ENCODE measurements around the gene MUC2.

MUC2 gene

GRCh38 chr11:1048375-1049070 is 26.2 kb upstream of the MUC2 start:
- Histone ChIP-seq H3K27me3 (ENCODE audit: insufficient read depth, low read length) (no peaks in the 10 kb centered on the region), H3K9me3 (ENCODE audit: insufficient read depth, low read depth, low read length) (no peaks in the 10 kb centered on the region; the same call in 1 of the 2 replicates), H3K36me3 (ENCODE audit: insufficient read depth, low read depth, low read length) (no peaks in the 10 kb centered on the region), H3K4me3 (ENCODE audit: low read length) (no peak overlapping the region), H3K4me1 (ENCODE audit: insufficient read depth, low read length) (no peaks in the 10 kb centered on the region), H3K9ac (ENCODE audit: low read depth, low read length) (no peak overlapping the region), H3K27ac (ENCODE audit: low read length) (no peak overlapping the region)

GRCh38 chr11:1049071-1049405 is 25.6 kb upstream of the MUC2 start:
- Histone ChIP-seq H3K9ac (ENCODE audit: low read depth, low read length) (no peak overlapping the region), H3K27ac (ENCODE audit: low read length) (no peak overlapping the region), H3K27me3 (ENCODE audit: insufficient read depth, low read length) (no peaks in the 10 kb centered on the region), H3K4me3 (ENCODE audit: low read length) (no peak overlapping the region), H3K36me3 (ENCODE audit: insufficient read depth, low read depth, low read length) (no peaks in the 10 kb centered on the region), H3K9me3 (ENCODE audit: insufficient read depth, low read depth, low read length) (no peaks in the 10 kb centered on the region; the same call in 1 of the 2 replicates), H3K4me1 (ENCODE audit: insufficient read depth, low read length) (no peaks in the 10 kb centered on the region)

- Histone ChIP-seq H3K4me1 (ENCODE audit: insufficient read depth, low read length) (no peaks in the 10 kb centered on the region), H3K27me3 (ENCODE audit: insufficient read depth, low read length) (no peaks in the 10 kb centered on the region), H3K36me3 (ENCODE audit: insufficient read depth, low read depth, low read length) (no peaks in the 10 kb centered on the region), H3K27ac (ENCODE audit: low read length) (no peak overlapping the region), H3K9ac (ENCODE audit: low read depth, low read length) (no peak overlapping the region), H3K4me3 (ENCODE audit: low read length) (no peak overlapping the region), H3K9me3 (ENCODE audit: insufficient read depth, low read depth, low read length) (no peaks in the 10 kb centered on the region; the same call in 1 of the 2 replicates)
These were observed 25.2 kb upstream of the MUC2 start for GRCh38 chr11:1049431-1049891.

GRCh38 chr11:1049911-1050580 is 24.6 kb upstream of the MUC2 start:
- Histone ChIP-seq H3K36me3 (ENCODE audit: insufficient read depth, low read depth, low read length) (no peaks in the 10 kb centered on the region), H3K4me1 (ENCODE audit: insufficient read depth, low read length) (no peaks in the 10 kb centered on the region), H3K9ac (ENCODE audit: low read depth, low read length) (no peak overlapping the region), H3K4me3 (ENCODE audit: low read length) (no peak overlapping the region), H3K9me3 (ENCODE audit: insufficient read depth, low read depth, low read length) (no peaks in the 10 kb centered on the region), H3K27me3 (ENCODE audit: insufficient read depth, low read length) (no peaks in the 10 kb centered on the region), H3K27ac (ENCODE audit: low read length) (no peak overlapping the region)

GRCh38 chr11:1050581-1051355 is 23.9 kb upstream of the MUC2 start:
- H3K9ac ChIP-seq (ENCODE audit: low read depth, low read length): no peak overlapping the region
- H3K36me3 ChIP-seq (ENCODE audit: insufficient read depth, low read depth, low read length): no peaks in the 10 kb centered on the region
- no peaks in the 10 kb centered on the region for H3K4me1 ChIP-seq (ENCODE audit: insufficient read depth, low read length)
- no peaks in the 10 kb centered on the region for H3K9me3 ChIP-seq (ENCODE audit: insufficient read depth, low read depth, low read length)
- no peaks in the 10 kb centered on the region for H3K27me3 ChIP-seq (ENCODE audit: insufficient read depth, low read length)
- H3K4me3 ChIP-seq (ENCODE audit: low read length): no peak overlapping the region
- H3K27ac ChIP-seq (ENCODE audit: low read length): no peak overlapping the region

GRCh38 chr11:1051356-1052132 is 23.1 kb upstream of the MUC2 start:
- no peak overlapping the region for H3K27ac ChIP-seq (ENCODE audit: low read length)
- H3K9ac ChIP-seq (ENCODE audit: low read depth, low read length): no peak overlapping the region
- H3K36me3 ChIP-seq (ENCODE audit: insufficient read depth, low read depth, low read length): no peaks in the 10 kb centered on the region
- no peak overlapping the region for H3K4me3 ChIP-seq (ENCODE audit: low read length)
- no peaks in the 10 kb centered on the region for H3K27me3 ChIP-seq (ENCODE audit: insufficient read depth, low read length)
- no peaks in the 10 kb centered on the region for H3K4me1 ChIP-seq (ENCODE audit: insufficient read depth, low read length)
- H3K9me3 ChIP-seq (ENCODE audit: insufficient read depth, low read depth, low read length): no peaks in the 10 kb centered on the region

- Histone ChIP-seq H3K36me3 (ENCODE audit: insufficient read depth, low read depth, low read length) (no peaks in the 10 kb centered on the region), H3K9ac (ENCODE audit: low read depth, low read length) (no peak overlapping the region), H3K9me3 (ENCODE audit: insufficient read depth, low read depth, low read length) (no peaks in the 10 kb centered on the region), H3K4me1 (ENCODE audit: insufficient read depth, low read length) (no peaks in the 10 kb centered on the region), H3K27me3 (ENCODE audit: insufficient read depth, low read length) (no peaks in the 10 kb centered on the region), H3K4me3 (ENCODE audit: low read length) (no peak overlapping the region), H3K27ac (ENCODE audit: low read length) (no peak overlapping the region)
These were observed 22.3 kb upstream of the MUC2 start for GRCh38 chr11:1052133-1053011.

- Histone ChIP-seq H3K4me3 (ENCODE audit: low read length) (no peak overlapping the region), H3K27ac (ENCODE audit: low read length) (no peak overlapping the region), H3K9ac (ENCODE audit: low read depth, low read length) (no peak overlapping the region), H3K4me1 (ENCODE audit: insufficient read depth, low read length) (no peaks in the 10 kb centered on the region), H3K36me3 (ENCODE audit: insufficient read depth, low read depth, low read length) (no peaks in the 10 kb centered on the region), H3K9me3 (ENCODE audit: insufficient read depth, low read depth, low read length) (no peaks in the 10 kb centered on the region), H3K27me3 (ENCODE audit: insufficient read depth, low read length) (no peaks in the 10 kb centered on the region)
These were observed 21.4 kb upstream of the MUC2 start for GRCh38 chr11:1053121-1053901.

GRCh38 chr11:1054143-1055108 is 20.2 kb upstream of the MUC2 start:
- H3K36me3 ChIP-seq (ENCODE audit: insufficient read depth, low read depth, low read length): no peaks in the 10 kb centered on the region
- H3K9me3 ChIP-seq (ENCODE audit: insufficient read depth, low read depth, low read length): no peaks in the 10 kb centered on the region
- H3K27me3 ChIP-seq (ENCODE audit: insufficient read depth, low read length): no peaks in the 10 kb centered on the region
- no peak overlapping the region for H3K4me3 ChIP-seq (ENCODE audit: low read length)
- no peaks in the 10 kb centered on the region for H3K4me1 ChIP-seq (ENCODE audit: insufficient read depth, low read length)
- H3K27ac ChIP-seq (ENCODE audit: low read length): no peak overlapping the region
- H3K9ac ChIP-seq (ENCODE audit: low read depth, low read length): no peak overlapping the region
